ENCODE measurements around the gene COTL1.
A peak's percentile ranks its signal among the peaks of the same experiment; 100 is the strongest.

Gene COTL1

GRCh38 chr16:84613408-84614072 is 4.3 kb downstream of the COTL1 start:
- FAIRE-seq = no peak

GRCh38 chr16:84612686-84613085 is 5.2 kb downstream of the COTL1 start:
- FAIRE-seq = no peak

GRCh38 chr16:84611041-84611440 is 6.8 kb downstream of the COTL1 start:
- FAIRE-seq = peak; percentile 21

GRCh38 chr16:84610376-84610775 is 7.5 kb downstream of the COTL1 start:
- FAIRE-seq = no peak

GRCh38 chr16:84609563-84610177 is 8.2 kb downstream of the COTL1 start:
- no peak for FAIRE-seq

- FAIRE-seq = no peak
These were observed 9.6 kb downstream of the COTL1 start for GRCh38 chr16:84608282-84608681.

GRCh38 chr16:84607694-84608093 is 10.2 kb downstream of the COTL1 start:
- FAIRE-seq = no peak

- no peak for FAIRE-seq
These were observed 10.8 kb downstream of the COTL1 start for GRCh38 chr16:84607061-84607460.

- no peak for FAIRE-seq
These were observed 11.6 kb downstream of the COTL1 start for GRCh38 chr16:84606081-84606875.

GRCh38 chr16:84605339-84605848 is 12.5 kb downstream of the COTL1 start:
- FAIRE-seq = no peak

- no peak for FAIRE-seq
These were observed 13.3 kb downstream of the COTL1 start for GRCh38 chr16:84604477-84605013.

GRCh38 chr16:84603940-84604339 is 13.9 kb downstream of the COTL1 start:
- FAIRE-seq = no peak

GRCh38 chr16:84603140-84603816 is 14.6 kb downstream of the COTL1 start:
- FAIRE-seq = no peak

- FAIRE-seq = no peak
These were observed 17.3 kb downstream of the COTL1 start for GRCh38 chr16:84600343-84601229.

GRCh38 chr16:84599521-84600202 is 18.2 kb downstream of the COTL1 start:
- no peak for FAIRE-seq

- FAIRE-seq = no peak
These were observed 19.5 kb downstream of the COTL1 start for GRCh38 chr16:84598360-84598759.

- FAIRE-seq = no peak
These were observed 19.9 kb downstream of the COTL1 start for GRCh38 chr16:84597931-84598351.

- FAIRE-seq = no peak
These were observed 20.4 kb downstream of the COTL1 start for GRCh38 chr16:84597528-84597896.

- FAIRE-seq = no peak
These were observed 20.9 kb downstream of the COTL1 start for GRCh38 chr16:84596801-84597527.

- FAIRE-seq = no peak
These were observed 21.7 kb downstream of the COTL1 start for GRCh38 chr16:84596161-84596560.
